Measurements from ENCODE around the gene VAT1L.

GRCh38 chr16:77868478-77868877, 80.1 kb downstream of the VAT1L start:
- TF ChIP-seq POLR2A (IDR thresholded peaks at IDR 0.05) (no peak), CTCF (IDR thresholded peaks at IDR 0.05) (no peak)

All from adrenal gland (tissue), 5 donors.